Stimulated activated CD4-positive, alpha-beta T cell treated with anti-CD3 and anti-CD28 coated beads, Interleukin-1b, Interleukin-23, amount 100 ng/mL, for 48 hours (primary cell): Measurements from ENCODE around the gene ZBTB7C.
A peak's percentile ranks its signal among the peaks of the same experiment; 100 is the strongest.

ENCODE experiments used
- DNase-seq: peaks from one replicate; pipeline ENCODE4 v3.0.0-alpha.2; 2020

ZBTB7C gene

DNA sequence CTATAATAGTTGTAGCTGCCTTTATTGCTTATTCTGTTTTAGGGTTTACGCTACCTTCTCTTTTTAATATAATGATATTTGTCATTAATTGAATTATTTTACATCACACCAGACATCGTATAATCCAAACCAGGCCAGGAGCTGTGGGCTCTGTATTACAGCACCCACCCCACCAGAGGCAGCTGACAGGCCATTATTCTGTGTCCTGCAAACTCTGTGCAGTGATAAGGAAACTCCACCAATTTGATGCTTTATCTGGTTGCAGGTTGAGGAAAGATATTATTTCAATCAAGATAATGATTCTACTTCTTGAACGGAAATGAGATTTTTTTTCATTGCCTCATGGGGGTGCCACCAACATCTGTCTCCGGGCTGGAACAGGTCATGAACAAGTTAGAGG, 227.3 kb downstream of the ZBTB7C start:
- no peak for DNase-seq

DNA sequence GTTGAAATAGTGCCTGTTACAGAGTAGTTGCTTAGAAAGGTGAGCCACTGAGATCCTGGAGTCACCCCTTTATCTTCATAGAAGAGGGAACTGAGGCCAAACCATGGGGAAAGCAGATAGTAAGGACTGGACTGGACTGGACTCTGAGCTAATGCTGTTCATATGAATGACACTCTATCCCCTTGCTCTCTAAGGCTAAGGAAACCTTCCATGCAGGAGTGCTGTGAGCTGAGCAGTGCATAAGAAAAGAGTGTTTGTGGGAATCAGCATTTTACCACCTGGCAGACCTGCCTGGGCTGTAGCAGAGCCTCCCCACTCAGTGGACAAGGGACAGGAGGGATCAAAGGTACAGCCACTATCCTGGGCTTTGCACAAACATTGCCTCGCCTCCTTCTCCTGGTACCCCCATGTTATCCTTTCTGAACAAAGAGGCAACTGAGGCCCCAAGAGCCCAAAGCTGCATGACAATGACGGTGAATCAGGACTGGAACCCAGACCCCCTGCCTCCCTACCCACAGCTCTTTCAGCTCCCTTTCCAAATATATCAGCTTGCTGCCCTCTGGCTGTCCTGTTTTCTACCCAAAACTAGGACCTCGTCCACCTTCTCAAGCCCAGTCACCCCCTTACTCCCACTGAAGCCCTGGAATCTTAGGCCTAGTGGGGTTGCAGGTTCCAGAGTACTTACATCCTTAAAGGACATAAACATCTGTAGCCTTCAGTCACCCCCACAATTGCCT, 227.9 kb downstream of the ZBTB7C start:
- no peak for DNase-seq

DNA sequence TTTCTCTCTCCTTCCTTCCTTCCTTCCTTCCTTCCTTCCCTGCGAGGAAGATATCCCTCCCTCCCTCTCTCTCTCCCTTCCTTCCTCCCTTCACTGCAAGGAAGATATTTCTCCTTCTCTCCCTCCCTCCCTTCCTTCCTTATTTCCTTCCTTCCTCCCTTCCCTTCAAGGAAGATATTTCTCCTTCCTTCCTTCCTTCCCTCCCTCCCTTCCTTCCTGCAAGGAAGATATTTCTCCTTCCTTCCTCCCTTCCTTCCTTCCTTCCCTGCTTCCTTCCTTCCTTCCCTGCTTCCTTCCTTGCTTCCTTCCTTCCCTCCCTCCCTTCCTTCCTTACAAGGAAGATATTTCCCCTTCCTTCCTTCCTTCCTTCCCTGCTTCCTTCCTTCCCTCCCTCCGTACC, 229.5 kb downstream of the ZBTB7C start:
- DNase-seq, result no peak

DNA sequence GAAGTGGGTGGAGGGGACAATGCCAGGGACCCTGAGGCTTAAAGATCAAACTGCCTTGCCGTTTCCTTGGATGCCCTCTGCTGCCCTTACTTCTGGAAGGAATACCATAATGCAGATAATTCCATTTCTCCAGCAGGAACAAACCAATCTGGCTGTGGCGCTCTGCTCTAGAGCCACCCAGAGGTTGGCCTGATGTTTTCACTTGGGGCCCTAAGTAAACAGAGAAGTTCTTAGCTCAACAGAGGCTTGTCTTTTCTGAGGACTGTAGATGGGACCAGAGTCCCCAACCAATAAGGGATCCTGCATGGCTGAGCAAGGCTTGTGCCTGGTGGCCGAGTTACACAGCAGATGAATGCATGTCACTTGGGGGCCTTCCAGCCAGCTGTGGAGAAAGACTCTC, 230.2 kb downstream of the ZBTB7C start:
- DNase-seq, result no peak

DNA sequence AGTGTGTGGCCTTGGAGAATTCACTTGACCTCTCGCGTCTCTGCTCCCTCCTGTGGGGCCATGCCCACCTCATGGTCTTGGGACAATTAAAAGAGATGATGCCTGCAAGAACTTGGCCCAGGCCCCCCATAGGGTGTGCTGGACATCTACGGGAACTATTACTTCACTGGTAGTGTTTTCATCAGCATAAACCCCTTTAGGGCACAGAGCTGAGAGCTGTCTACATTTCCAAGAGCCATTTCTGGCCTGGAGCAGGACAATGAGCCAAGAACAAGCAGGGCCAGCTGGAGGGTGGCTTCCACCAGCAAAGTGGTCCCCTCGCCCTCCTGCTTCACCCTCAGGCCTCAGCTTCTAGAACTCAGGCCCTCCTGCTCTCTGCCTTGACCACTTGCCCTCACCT, 232.3 kb downstream of the ZBTB7C start:
- no peak for DNase-seq

DNA sequence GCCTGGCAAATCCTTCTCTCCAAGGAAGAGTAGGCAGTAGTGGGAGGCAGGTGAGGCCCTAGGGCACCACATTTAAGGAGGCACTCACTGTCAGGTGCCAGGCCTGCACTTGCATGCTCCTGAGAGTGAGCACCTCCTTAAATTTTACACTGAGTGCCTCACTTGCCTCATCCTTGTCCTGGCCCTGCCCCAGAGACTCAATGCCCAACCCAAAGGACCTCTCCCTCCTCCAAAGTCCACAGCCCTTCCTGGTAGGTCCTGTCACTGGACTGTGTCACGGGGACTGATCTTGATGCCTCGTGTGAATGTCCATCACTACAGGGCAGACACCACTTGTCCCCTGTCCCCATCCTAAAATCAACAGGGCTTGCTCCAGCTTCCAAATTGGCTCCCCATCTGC, 235.6 kb downstream of the ZBTB7C start:
- no peak for DNase-seq

DNA sequence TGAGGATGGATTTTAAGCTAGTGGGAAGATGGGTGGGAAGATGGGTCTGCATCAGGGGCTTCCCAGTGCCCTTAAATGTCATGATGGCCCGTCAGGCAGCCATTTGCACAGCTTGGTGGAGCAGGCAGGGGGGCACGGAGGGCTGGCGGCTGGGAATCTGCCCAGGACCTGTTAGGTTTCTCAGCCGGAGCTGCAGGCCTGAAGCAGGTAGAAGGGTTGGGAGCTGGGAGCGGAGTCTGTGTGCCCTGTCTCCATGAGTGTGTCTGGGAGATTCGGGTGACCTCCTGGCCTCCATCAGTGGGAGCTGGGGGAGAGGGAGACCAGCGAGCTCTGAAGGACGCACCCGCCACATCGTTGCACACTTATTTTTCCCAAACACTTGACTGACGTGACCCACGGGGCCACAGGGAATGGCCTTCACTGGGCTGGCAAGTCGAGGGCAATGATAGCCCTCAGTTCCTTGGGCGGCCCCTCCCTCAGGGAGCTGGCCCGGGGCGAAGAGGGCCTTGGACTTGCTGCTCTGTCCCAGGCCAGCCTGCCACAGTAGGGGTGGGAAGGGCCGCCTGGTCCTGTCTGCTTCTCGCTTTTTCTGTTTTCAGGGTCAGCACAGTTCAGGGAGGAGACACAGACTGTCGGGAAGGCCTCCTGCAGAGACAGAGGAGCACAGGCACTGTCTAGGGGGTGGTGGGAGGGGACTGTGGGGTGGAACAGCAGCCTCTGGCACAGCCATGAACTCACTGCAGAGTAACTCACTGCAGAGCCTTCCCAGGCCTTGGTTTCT, 236.8 kb downstream of the ZBTB7C start:
- DNase-seq, result no peak

DNA sequence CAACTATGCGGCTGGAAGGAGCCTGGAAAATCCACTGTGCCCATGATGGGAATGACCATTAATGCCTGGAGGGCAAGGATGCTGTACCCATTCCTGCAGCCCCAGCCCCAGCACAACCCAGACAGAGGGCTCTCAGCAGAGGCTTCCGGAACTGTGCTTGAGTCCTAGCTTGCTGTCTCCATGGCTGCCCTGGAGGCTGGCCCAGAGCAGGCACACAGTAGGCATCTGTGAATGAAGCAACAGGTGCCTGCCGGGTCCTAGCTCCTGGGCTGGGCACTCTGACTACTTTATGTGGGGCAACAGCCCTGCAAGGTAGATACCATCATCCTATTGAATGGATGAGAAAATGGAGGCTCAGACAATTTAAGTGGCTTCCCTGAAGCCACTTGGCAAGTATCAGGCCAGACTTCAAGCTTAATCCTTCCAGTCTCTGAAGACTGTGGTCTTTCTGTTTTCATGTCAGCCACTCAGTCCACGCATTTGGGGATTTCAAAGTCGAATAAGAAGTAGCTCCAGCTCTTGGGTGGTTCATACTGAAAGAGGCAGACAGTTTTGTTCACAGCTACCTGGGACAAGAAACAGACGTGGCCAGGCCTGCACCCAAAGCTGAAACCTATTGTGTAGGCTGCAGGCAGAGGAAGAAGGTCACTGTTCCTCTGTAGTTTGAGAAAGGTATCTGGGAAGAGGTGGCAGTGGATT, 237.5 kb downstream of the ZBTB7C start:
- no peak for DNase-seq

DNA sequence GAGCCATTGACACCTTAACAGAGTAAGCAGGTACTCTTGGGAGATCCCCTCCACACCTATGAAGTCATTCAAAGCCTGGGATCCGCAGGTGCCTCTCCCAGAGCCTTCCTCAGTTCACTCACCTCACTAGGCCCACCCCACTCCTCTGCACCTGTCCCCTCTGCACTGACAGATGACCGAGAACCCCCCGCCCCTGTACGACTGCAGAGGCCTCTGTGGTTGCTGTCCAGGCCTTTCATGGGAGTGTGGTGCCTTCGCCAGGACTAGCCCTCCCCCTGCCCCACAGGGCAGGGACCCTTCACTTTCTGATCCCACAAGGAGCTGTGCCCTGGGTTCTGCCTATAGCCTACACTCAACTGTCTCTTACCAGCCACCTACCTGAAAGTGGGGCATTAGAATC, 238.5 kb downstream of the ZBTB7C start:
- no peak for DNase-seq

DNA sequence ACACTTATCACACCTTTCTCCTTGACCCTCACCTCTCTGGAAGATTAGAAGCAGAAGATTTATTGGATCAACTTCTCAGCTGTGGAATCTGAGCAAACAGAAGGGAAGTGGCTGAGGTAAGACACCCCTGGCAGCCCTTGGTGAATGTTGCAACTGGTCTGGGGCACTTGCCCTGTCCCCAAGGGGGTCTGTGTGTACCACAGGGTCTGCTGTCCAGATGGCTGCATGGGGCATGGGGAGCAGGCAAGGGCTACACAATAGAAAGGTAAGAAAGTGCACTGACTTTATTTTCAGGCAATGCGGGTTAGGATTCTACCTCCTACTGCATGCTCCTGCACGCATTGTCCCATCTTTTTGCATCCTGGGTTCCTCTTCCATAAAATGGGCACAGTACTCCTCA, 240.3 kb downstream of the ZBTB7C start:
- DNase-seq, result no peak

DNA sequence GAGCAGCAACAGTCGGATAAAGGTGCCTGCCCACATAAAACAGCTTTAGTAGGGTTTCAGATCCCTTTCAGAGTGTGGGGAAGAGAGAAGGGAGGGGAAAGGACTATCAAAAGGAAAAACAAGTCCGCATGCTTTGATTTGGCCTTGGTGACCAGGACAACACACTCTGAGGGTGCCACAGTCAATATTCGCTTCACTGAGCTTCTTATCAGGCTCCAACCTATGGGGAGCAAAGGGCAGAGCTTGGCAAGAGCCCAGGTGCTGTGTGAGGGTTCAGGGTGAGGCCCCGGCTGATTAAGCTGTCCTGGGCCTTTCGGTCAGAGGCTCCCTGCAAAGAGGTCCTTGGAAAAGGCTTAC, 241.3 kb downstream of the ZBTB7C start:
- no peak for DNase-seq

DNA sequence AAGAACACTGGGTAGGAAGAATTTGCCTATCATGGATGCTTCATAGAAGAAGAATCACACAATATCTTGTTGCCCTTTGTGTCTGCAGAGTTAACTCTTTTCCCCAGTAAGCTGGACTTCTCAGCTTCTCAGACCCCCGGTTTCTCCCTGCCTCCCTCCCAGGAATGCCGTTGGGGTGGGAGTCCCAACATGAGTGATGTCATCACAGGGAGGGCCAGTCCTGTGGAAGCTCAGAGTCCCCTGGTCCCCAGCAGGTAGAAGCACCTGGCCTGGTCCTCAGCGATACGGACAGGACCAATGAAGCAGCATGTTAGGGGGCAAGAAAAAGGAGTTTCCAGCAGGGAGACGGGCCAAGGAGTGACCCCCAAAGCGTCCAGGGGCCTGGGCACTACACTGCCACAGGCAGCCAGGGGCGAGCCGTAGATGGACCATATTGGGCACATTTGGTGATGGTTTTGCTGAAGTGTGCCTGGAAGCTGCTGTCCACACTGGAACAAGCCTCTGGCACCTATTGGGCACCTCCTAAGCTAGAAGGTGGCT, 242.8 kb downstream of the ZBTB7C start:
- no peak for DNase-seq

DNA sequence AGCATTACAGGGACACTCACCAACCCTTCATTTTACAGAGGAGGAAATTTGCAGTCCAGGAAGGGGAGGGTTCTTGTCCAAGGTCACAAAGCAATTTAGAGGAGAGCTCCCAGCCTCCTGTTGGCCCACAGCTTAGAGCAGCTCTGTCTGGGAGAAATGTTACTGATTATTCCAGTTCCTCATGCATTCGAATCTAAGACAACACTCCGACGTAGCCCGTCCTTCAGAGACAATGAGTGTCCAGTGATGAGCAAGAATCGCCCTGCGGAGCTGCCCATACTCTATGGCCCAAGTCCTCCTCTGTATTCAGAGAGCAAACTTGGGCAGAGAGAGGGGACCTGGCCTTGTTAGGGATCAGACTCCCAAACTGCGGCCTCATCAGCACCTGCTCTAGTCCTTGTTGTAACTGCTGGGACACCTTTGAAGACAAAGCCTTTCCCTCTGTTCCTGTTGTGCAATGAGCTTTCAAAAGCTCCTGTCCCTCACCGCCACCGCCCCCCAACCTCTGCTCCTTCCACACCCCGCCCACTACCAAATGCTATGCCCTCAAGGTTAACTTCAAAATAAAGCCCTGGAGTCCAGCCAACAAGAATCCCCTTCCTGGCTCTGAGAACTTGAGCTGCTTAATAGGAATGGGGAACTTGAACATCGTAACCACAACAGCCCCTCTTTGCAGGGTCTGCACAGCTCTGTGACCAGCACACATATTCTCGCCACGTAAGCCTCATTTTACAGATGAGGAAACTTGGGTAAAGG, 243.9 kb downstream of the ZBTB7C start:
- DNase-seq, result no peak

DNA sequence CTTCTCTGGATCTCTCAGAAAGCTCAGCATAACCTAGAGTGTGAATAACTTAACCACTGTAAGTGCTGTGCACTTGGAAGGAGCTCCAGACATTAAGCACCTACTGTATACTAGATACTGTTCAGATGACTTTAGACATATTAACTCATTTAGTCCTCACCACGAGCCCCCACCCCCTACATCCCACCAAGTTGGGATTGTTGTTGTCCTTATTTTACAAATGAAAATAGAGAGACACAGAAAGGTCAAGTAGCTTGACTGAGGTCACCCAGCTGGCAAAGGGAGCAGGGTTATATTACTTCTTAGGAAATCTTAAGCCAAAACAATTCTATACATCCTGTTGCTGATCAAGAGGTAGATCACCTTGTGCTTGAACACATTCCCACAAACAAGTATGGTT, 244.5 kb downstream of the ZBTB7C start:
- no peak for DNase-seq

DNA sequence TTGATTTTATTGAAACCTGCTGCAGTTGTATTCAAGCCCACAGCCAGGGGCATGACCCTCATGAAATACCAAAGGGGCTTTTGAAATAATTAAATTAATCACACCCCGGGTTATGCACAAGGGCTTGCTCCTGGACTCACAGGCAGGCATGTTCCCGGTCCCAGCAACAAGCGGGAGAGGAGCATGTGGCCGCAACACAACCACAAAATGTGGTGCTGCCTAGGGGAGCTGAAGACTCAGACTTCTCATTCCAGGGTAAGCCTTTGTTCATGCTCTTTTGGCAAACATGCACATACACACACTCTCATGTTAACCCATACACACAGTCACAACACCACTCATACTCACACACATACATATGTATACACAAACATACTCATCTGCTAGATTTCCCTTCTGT, 245.1 kb downstream of the ZBTB7C start:
- no peak for DNase-seq

DNA sequence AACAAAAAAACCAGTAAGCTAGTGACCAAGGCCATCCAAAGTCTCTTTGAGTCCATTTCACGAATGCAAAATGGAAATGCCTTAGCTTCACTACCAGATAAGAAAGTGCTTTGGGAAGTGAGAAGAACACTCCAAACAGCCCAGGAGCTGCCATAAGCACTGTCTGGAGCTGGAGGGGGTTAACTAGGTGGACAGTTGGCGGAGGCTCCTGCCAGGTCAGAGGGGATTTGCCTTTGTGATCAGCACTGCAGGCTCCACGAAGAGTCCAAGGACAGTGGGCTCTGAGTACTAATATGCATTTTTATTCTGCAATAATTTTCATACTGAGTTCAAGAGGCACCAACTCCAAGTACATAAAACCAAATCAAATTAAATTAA, 245.5 kb downstream of the ZBTB7C start:
- DNase-seq, result no peak

DNA sequence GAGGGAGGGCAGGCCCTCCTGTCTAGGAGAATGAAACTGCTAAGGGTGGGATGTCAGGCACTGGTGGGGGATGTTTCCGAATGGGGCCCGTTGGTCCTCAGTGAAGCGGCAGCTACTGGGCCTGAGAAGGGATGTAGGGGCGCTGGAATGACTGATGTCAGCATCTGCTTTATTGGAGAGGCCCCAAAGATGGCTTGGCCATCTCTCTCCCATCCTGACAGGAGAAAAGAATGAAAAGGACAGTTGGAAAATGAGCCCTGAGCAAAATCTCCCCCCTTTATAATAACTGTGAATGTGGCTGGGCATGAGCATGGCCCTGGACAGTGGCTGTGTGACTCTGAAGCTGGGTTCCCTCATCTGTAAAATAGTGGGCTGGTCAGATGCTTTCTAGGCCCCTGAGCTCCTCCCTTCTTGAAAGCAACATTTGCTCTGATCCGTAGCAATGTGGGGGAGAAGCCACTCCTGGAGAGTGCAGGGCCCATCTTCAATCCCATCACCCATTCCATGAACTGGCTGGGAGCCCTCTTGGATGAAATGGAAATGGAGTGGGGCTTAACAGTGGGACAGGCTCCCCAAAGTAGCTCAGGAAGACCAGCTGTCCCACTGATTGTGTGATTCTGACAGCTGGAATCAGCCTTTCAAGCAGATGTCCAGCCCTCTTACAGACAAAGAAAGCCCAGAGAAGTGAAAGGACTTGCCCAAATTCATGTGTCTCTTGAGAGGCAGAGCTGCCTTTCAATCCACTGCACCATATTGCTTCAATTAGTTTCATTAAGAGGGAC, 246.0 kb downstream of the ZBTB7C start:
- no peak for DNase-seq

DNA sequence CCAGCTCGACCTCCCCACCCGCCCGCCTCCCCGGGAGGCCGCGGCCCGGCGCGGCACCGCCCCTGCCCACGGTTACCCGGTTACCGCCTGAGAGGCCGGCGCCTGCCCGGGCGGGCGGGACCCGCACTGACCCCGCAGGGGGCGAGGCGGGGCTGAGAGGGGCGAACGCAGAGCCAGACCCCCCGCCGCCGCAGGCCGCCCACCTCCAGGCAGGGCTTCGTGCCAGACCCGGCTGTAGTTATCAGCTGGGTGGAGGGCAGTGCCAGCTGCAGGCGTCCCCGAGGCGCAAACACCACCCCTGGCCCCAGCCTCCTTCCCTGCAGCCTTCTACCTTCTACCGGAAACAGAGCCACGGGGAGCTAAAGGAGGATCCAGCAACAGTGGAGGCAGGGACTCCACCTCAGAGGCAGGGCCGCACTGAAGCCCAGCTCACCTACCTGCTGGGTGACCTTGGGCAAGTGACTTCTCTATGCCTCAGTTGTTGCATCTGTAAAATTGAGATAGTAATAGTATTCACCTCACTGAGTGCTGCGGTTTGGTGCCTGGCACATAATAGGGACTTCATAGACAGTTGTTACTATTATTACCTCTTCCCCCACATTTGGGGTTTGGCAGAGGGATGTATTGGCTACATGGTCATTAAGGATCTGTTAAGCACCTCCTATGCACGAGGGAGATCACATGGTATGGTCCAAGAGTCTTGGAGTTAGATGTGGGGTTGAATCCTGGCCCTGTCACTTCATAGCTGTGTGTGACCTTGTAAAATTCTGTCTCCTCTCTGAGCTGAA, 247.1 kb downstream of the ZBTB7C start:
- DNase-seq, result no peak

DNA sequence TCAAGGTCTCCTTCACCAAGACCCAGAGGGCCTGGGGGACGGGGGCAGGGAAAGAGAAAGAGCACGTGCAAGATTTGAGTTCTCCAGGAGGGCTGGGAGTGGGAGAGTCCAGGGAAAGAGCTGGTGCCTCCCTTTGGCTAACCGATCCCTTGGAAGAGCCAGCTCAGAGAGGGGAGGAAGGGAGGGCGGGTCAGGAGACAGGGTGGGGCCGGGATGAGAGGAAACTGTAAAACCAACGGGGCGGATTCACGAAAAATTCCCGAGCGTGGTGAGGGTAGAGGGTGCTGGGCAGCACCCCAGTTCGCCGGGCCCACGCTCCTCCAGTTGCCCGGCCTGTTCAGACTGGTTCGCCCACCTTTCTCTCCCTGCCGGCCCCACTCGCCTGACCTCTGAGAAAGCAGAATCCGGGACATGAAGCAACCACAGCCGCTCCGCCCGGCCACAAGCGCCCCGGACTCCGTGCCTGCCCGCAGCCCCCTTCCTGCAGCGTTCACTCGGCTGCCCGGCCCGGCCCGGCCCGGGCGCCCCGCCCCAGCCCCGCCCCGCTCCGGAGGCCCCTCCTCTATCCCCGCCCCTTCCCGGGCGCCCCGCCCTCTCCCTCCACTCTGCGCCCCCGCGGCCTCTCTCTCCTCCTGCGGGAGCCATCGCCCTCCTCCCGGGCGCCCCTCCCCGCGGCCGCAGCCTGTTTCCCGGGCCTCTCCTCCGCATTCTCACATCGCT, 247.8 kb downstream of the ZBTB7C start:
- peak; percentile 46 for DNase-seq

DNA sequence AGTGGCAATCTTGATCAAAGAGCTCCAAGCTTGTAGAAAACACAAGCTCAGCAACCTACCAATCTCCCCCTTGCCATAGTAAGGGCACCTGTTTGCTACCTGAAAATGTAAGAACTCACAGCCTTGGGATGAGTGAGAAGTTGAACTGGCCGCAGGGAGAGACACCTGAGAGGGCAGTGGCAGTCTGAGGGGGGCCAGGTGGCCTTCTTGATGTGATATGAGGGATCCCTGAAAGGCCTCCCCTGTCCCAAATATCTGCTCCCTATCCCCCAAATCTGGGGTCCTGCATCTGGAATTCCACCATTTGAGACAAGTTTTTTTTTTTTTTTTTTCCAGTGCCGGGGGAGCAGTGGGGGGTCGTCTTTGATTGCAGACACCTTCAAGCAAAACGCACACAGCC, 248.6 kb downstream of the ZBTB7C start:
- no peak for DNase-seq

DNA sequence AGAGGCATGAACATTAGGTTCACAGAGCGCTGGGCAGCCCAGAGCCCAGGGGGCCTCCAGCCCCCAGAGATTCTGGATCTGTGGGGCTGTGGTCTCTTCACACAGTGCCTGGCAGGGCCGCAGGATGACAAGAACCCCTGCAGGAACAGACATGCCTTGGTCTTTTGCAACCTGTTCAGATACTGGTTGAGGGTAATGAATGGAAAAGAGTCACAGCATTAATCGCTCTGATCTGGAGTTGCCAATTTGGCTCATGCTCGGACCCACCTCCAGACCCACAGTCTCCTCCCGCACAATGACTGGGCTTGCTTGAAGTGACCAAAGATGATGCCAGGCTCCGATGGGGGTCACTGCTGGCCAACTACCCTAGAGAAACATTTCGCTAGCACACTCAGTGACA, 249.4 kb downstream of the ZBTB7C start:
- DNase-seq, result no peak
